ENCODE data around the gene CASP9. TPM values are rescaled to one million over a fixed set of nuclear protein-coding genes. Genes with fewer than 3 reads are reported as not detected.
"Not testable (repeated sequence)": the region's sequence is repeated elsewhere in the genome, so short reads cannot be mapped to it uniquely, and the experiment has no call there.

CASP9 gene
- total RNA-seq, 1 experiment from 2014 or later = 12.4 TPM

- Histone ChIP-seq H3K27me3 (ENCODE audit: insufficient read depth, low read depth) (no peaks in the 10 kb centered on the region), H2AFZ (no peak overlapping the region), H3K4me3 (no peak overlapping the region), H3K4me2 (no peak overlapping the region), H3K9me2 (ENCODE audit: insufficient read depth) (no peaks in the 10 kb centered on the region), H3K79me2 (ENCODE audit: low read depth) (no peaks in the 10 kb centered on the region), H3F3A (ENCODE audit: insufficient read depth, low read depth) (no peaks in the 10 kb centered on the region), H3K36me3 (ENCODE audit: low read depth) (no peaks in the 10 kb centered on the region), H3K4me1 (replicated peaks; ENCODE audit: insufficient read depth) (no peaks in the 10 kb centered on the region), H4K20me1 (ENCODE audit: insufficient read depth) (no peaks in the 10 kb centered on the region), H3K27ac (no peak overlapping the region), H3K9me3 (ENCODE audit: insufficient read depth, low read depth) (no peaks in the 10 kb centered on the region)
- no peak for DNase-seq
- intact Hi-C loops (cut with micrococcal nuclease; ENCODE audit: unreplicated experiment) = no loop called here
- TF ChIP-seq EZH2 (IDR thresholded peaks at IDR 0.05; ENCODE audit: low read depth) = no peak
- TF ChIP-seq CTCF (conservative IDR thresholded peaks at IDR 0.05) = no peak
- CTCF ChIA-PET = no interaction called here
- no TSS peak for BruUV-seq (replicated peaks)
- POLR2A ChIA-PET (ENCODE audit: unreplicated experiment) = no interaction called here
Observed at GRCh38 chr1:15472587-15472986, 51.4 kb downstream of the CASP9 start.

GRCh38 chr1:15471723-15472122 lies 52.3 kb downstream of the CASP9 start:
- intact Hi-C loops (cut with micrococcal nuclease; ENCODE audit: unreplicated experiment); H4K20me1 ChIP-seq (ENCODE audit: insufficient read depth); H3K4me3 ChIP-seq; DNase-seq; H3K9me2 ChIP-seq (ENCODE audit: insufficient read depth); H3K36me3 ChIP-seq (ENCODE audit: low read depth); BruUV-seq (replicated peaks); H3K27me3 ChIP-seq (ENCODE audit: insufficient read depth, low read depth); H2AFZ ChIP-seq; H3K4me2 ChIP-seq; POLR2A ChIA-PET (ENCODE audit: unreplicated experiment); H3K9me3 ChIP-seq (ENCODE audit: insufficient read depth, low read depth); H3K27ac ChIP-seq; H3F3A ChIP-seq (ENCODE audit: insufficient read depth, low read depth); CTCF ChIA-PET; H3K79me2 ChIP-seq (ENCODE audit: low read depth); H3K4me1 ChIP-seq (replicated peaks; ENCODE audit: insufficient read depth): not testable (repeated sequence)

GRCh38 chr1:15471067-15471466 lies 52.9 kb downstream of the CASP9 start:
- H3K27me3 ChIP-seq (ENCODE audit: insufficient read depth, low read depth); H3K79me2 ChIP-seq (ENCODE audit: low read depth); BruUV-seq (replicated peaks); DNase-seq; CTCF ChIA-PET; H3K4me3 ChIP-seq; H3K4me1 ChIP-seq (replicated peaks; ENCODE audit: insufficient read depth); H3K4me2 ChIP-seq; H3K36me3 ChIP-seq (ENCODE audit: low read depth); H3K9me3 ChIP-seq (ENCODE audit: insufficient read depth, low read depth); H3K27ac ChIP-seq; H4K20me1 ChIP-seq (ENCODE audit: insufficient read depth); POLR2A ChIA-PET (ENCODE audit: unreplicated experiment); H3F3A ChIP-seq (ENCODE audit: insufficient read depth, low read depth); intact Hi-C loops (cut with micrococcal nuclease; ENCODE audit: unreplicated experiment); H3K9me2 ChIP-seq (ENCODE audit: insufficient read depth); H2AFZ ChIP-seq: not testable (repeated sequence)

GRCh38 chr1:15469821-15470448 lies 54.1 kb downstream of the CASP9 start:
- DNase-seq; CTCF ChIA-PET; H3K36me3 ChIP-seq (ENCODE audit: low read depth); H3K9me2 ChIP-seq (ENCODE audit: insufficient read depth); H3K4me3 ChIP-seq; H4K20me1 ChIP-seq (ENCODE audit: insufficient read depth); H3K4me2 ChIP-seq; H3K27me3 ChIP-seq (ENCODE audit: insufficient read depth, low read depth); POLR2A ChIA-PET (ENCODE audit: unreplicated experiment); BruUV-seq (replicated peaks); H3K4me1 ChIP-seq (replicated peaks; ENCODE audit: insufficient read depth); H3K27ac ChIP-seq; H3F3A ChIP-seq (ENCODE audit: insufficient read depth, low read depth); H2AFZ ChIP-seq; intact Hi-C loops (cut with micrococcal nuclease; ENCODE audit: unreplicated experiment); H3K79me2 ChIP-seq (ENCODE audit: low read depth); H3K9me3 ChIP-seq (ENCODE audit: insufficient read depth, low read depth): not testable (repeated sequence)

All from PC-9 (cell line).